SHP77 treated with DMSO at 0.1 percent for 48 hours (cell line): ENCODE results near the gene TMPRSS11B.
"Not testable (repeated sequence)": the region's sequence is repeated elsewhere in the genome, so short reads cannot be mapped to it uniquely, and the experiment has no call there.

Source experiments
- DNase-seq: peaks from one replicate; lab custom pipeline; 2025; lab: John Stamatoyannopoulos, UW

TMPRSS11B gene, protein sequence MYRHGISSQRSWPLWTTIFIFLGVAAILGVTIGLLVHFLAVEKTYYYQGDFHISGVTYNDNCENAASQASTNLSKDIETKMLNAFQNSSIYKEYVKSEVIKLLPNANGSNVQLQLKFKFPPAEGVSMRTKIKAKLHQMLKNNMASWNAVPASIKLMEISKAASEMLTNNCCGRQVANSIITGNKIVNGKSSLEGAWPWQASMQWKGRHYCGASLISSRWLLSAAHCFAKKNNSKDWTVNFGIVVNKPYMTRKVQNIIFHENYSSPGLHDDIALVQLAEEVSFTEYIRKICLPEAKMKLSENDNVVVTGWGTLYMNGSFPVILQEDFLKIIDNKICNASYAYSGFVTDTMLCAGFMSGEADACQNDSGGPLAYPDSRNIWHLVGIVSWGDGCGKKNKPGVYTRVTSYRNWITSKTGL

DNA sequence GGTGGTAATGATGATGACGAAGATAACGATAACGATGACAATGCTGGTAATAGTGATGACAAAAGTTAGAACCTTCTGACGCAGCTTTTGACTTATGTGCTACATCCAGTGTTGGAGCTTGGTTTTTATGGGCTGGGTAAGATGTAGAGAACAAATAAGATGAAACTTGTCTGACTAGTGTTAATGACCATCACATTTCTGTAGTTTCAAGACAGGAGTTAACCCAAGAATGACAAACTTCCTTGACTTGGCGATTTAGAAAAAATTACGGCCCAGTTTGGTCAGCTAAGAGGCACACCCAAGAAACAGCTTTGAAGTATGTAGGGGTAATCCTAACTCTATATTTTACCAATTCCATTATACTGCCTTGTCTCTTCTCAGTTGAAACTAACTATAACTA, at the start of gene TMPRSS11B:
TMPRSS11B (minus strand) TSS at position 101 of the 400 bp plus-strand sequence. CDS start 136 bp downstream, outside the sequence.
- DNase-seq: no peak

DNA sequence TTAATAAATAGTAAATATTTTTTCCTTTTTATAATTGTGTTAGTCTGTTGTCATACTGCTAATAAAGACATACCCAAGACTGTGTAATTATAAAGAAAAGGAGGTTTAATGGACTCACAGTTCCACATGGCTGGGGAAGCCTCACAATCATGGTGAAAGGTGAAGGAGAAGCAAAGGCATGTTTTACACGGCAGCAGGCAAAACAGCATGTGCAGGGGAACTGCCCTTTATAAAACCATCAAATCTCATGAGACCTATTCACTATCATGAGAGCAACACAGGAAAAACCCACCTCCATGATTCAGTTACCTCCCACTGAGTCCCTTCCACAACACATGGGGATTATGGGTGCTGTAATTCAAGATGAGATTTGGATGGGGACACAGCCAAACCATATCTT, 45.8 kb upstream of the TMPRSS11B start:
- DNase-seq: no peak

DNA sequence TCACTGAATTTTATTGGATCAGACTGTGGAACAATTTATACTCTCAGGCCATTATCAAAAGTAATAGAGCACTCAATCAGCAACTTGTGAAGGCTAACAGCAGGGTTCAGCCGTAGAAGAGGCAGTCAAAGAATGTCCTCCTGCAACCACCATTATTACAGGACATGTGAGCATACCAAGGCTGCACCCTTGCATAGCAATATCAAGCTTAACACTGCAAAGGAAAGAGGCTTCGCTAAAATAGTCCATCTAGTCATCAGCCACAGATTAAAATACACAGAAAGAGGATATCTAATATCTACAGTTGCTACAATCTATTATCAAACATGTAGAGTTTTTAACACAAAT, 42.9 kb upstream of the TMPRSS11B start:
- DNase-seq: no peak

DNA sequence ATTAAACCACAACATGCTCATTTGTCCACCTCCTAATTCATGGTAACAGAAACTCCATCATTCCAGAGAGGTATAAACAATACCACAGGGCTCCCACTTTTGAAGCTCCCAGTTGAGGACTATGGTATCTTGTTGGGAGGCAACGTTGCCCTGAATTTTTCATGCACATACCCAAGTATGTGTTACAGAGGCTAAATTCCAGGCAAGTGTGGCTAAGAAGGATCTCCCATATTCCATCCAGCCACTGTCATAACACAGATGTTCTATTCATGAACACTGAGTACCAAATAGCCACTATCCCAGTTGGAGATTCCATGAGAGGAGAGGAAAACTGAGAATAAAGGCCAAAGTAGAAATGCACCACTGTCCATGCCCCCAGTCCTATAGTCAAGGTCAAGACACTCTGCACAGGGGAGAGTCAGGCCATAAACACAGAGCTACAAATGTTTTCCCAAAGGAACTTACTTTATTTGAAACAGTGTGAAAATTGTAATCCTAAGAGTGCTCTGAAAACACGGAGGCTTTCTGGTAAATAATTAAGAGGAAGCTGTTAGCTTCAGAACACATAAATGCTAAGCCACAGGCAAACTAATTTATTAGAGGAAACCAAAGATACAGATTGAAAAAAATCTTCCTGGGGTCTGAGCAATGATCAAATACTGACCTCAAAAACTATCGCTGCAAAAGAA, 42.4 kb upstream of the TMPRSS11B start:
- DNase-seq: no peak

DNA sequence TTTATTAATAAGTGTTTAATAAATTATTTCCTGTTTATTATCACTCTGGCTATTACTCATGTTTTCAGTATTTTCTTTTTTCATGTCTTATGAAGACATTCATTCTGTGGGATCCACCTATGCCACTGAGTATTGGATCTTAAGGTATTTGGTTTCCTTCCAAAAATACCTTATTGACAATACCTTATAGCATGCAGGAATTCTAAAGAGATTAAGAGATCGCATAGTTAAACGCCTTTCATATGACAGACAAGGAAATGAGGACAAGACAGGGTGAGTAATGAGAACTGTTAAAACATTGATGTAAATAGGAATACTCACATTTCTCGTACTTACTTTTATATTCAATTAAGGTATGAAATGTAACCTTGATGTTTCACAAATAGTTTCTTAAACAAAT, 38.2 kb upstream of the TMPRSS11B start:
- no peak for DNase-seq

DNA sequence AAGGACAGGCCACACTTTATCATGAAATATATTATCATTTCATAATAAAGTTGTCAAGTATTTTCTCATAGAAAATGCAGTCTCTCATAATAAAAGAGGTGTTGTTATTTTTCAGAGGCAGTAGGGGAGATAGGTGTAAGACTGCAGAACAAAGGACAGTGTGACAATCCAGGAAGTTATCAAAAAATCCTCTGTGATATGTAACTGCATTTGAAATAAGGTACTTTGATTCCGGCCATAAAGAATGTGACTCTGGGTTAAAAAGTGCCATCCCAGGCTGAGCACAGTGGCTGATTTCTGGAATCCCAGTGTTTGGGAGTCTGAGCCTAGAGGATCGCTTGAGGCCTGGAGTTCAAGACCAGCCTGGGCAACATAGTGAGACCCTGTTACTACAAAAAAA, 37.6 kb upstream of the TMPRSS11B start:
- DNase-seq: no peak

DNA sequence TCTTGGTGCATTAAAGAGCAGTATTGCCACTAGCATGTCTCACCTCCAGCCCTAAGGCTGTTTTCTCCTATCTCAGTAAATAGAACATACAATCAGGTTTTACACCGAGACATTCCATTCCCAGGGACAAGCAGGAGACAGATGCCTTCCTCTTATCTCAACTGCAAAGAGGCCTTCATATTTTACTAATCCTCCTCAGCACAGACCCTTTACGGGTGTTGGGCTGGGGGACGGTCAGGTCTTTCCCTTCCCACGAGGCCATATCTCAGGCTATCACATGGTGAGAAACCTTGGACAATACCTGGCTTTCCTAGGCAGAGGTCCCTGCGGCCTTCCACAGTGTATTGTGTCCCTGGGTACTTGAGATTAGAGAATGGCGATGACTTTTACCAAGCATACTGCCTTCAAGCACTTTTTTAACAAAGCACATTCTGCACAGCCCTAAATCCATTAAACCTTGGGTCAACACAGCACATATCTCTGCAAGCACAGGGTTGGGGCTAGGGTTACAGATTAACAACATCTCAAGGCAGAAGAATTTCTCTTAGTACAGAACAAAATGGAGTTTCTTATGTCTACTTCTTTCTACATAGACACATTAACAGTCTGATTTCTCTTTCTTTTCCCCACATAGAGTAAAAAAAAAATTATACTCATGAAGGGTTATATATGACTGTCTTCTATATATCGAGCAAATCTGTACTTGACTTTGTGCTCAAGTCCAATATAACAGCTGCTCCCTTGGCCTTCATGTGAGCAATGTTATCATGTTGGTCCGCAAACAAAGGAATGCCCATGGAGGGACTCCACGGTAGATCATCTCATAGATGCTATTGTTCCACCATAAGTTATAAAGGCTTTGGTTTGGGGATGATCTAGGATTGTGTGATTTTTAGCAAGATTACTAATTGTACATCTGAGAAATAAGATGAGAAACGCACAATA, 36.6 kb upstream of the TMPRSS11B start:
- not testable (repeated sequence) for DNase-seq

DNA sequence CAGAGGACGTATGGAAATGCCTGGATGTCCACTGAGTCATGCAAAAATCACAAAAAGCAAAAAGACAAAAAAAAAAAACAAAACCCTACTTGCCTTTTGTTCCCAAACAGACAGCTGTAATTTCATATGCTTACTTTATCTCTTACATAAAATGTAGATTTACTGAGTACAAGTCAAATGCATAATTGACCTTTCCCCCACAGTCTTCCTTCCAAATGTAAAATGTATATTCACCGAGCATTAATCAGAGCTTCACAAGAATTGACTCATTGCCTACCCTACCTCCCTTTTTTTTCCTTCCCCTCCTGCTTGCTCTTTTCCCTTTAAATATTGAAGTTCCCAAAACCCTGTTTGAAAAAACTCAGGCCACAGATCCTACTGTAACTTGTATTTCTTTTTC, 32.5 kb upstream of the TMPRSS11B start:
- no peak for DNase-seq

DNA sequence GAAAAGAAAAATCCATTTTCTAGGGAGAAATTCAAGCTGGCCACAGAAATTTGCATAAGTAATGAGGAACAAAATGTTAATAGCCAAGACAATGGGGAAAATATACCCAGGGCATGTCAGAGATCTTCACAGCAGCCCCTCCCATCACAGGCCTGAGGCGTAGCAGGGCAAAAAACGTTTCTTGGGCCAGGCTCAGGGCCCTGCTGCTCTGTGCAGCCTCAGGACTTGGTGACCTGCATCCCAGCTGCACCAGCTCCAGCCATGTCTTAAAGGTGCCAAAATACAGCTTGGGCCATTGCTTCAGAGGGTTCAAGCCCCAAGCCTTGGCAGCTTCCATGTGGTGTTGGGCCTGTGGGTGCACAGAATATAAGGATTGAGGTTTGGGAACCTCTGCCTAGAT, 32.1 kb upstream of the TMPRSS11B start:
- no peak for DNase-seq

DNA sequence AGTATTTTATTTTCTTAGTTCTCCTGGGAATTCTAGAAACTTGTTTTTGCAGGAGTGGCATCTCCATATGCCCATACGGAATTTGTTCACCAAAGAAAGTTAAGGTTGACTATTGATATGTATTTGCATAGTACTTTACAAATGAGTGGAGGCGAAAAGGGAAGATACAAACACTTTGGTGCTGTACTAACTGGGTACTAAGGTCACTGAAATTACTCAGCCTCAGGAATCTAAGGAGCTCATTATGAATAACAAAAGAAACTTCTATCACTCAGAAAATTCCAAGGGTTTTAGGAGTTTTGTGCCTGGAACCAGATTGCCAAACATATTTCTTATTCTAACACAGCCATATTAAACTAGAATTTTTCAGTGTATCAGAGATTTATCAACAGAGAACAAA, 27.4 kb upstream of the TMPRSS11B start:
- DNase-seq: no peak

DNA sequence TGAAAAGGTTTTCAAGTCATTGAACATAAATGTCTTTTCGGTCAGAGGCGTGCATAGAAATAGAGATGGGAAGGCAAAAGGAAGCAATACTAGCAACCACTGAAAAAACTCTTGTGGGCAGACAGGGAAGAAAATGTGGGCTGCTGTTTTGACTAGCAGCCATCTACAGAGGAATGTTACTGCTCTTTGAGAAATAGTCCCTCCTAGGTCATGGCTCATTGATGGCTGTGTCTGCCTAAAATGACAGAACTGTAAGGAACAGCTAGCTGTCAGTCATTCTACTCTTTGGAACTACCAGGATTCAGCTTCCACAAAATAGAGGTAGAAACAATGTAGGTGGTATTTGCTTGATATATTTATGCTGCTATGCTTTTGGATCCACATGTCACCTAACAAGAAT, 26.9 kb upstream of the TMPRSS11B start:
- DNase-seq: no peak

DNA sequence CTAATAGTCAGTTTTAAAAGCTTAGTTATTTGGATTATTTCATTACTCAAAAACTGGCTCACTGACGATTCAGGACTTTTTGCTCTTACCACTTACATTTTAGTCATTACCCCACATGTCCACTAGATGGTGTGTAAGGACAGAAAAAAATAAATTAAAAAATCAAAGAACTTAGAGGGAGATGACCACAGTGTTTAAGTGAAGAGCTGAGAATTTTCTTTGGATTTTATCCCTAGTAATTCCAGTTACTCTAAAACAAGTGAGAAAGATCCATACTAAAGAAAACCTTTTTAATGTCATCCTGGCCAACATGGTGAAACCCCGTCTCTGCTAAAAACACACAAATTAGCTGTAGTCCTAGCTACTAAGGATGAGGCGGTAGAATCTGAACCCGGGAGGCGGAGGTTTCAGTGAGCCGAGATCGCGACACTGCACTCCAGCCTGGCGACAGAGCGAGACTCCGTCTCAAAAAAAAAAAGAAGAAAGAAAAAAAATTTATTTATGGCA, 26.4 kb upstream of the TMPRSS11B start:
- DNase-seq: no peak

DNA sequence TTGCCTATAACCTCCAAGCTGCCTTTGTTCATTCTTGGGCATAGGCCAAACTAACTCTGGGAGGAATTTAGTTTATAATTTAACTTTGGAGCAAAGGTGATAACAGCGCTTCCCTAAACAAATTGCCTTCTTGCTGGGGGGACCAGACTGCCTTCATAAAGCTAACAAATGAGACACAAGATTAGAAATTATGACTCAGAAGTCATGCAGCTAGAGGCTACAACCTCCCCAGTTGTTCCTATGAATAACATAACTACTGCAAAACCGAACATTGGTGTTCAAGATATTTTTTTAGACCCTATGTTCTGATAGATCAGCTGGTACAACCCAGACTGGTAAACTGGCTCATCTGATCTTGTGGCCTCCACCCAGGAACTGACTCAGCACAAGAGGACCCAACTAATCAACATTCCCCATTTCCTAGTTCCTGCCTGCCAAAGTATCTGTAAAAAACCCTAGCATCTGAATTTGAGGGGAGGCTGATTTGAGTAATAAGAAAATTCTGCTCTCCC, 22.0 kb upstream of the TMPRSS11B start:
- DNase-seq: no peak

DNA sequence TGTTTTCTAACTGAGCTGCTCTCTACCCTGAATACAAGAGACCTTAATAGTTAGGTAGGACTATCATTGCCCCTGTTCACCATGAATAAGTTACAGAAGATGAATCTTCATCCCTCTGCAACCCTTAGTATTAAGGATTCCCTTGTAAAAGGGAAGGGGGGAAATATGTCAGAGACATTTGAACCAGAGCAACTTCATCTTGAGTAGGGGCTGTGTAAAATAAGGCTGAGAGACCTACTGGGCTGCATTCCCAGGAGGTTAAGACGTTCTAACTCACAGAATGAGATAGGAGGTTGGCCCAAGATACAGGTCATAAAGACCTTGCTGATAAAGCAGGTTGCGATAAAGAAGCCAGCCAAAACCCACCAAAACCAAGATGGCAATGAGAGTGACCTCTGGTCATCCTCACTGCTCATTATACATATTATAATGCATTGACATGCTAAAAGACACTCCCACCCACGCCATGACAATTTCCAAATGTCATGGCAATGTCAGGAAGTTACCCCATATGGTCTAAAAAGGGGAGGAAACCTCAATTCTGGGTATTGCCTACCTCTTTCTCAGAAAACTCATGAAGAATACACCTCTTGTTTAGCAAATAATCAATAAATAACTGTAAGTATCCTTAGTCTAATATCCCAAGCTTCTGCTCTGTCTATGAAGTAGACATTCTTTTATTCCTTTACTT, 19.5 kb upstream of the TMPRSS11B start:
- DNase-seq: no peak

DNA sequence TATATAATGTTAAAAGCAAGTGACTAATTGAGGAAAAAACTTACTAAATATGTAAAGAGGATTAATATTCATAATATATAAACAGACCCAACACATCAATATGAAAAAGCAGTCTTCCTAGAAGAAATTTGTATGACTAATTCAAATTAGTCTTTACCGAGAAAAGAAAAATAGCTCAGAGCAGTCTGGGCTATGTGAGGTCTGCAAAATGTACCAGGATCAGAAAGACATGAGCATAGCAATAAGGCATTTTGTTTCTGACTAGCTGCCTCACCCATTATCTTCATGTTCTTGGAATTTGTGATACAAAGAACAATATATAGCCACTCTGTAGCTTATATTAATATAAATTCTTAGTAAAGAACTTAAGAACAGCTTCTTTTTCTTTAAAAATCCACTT, 13.7 kb upstream of the TMPRSS11B start:
- no peak for DNase-seq

DNA sequence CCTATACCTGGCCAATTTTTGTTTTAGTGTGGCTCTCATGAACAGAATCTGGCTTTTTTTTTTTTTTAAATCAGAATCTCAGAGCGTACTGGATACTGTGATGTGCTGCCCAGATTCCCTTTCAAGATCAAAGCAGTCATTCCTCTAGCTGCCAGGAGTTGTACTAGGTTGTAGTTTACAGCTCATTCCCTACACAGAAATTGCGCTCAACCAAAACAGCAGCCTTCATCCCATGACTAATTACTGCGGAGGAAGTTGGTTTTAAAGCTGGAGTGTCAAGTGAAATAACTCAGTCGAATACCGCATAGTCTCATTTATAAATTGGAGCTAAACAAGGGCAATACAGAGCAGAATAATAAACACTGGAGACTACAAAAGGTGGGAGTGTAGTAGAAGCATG, 12.2 kb upstream of the TMPRSS11B start:
- DNase-seq: no peak

DNA sequence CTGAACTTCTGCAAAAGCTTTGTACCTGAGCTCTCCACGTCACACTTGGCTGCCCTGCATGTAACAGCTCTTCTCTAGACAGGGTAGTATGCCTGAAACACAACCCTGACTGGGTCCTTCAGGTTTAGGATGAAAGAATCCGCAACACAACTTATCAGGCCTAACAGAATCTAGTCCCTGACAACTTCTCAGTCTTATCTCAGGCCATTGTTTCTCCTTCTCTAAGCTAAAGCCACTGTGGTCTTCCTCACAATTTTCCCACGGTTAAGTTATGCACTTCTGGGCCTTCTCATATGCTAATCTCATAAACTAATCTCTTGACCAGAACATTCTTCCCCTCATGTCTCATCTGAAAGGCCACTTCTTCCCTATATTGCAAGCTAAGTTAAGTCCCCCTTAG, 10.8 kb upstream of the TMPRSS11B start:
- DNase-seq: no peak

DNA sequence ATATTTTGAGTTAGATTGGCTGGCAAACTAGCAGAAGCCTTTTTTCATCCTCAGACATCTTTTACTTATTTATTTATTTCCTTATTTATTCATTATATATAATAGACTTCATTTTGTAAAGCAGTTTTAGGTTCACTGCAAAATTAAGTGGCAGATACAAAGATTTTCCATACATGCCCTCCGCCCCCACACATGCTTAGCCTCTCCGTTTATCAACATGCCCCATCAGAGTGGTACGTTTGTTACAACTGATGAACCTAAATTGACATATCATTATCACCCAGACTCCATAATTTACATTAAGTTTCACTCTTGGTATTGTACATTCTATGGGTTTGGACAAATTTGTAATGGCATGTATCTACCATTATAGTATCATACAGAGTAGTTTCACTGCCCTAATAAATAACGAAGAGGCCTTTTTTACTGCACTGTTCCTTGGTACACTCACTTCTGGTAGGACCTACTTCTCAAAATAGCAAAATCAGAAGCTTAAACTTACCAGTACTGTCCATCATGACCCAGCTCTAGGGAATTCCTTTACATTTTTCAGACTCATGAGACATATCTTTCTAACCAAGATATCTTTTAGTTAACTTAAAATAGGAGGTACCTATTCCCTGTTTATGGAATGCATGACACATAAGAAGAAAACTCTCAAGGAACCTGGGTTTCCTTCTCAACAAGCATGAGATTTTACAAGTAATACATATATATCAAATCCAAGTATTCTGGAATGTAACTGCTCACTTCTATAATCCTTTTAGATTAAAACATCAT, 4.8 kb upstream of the TMPRSS11B start:
- DNase-seq: no peak

DNA sequence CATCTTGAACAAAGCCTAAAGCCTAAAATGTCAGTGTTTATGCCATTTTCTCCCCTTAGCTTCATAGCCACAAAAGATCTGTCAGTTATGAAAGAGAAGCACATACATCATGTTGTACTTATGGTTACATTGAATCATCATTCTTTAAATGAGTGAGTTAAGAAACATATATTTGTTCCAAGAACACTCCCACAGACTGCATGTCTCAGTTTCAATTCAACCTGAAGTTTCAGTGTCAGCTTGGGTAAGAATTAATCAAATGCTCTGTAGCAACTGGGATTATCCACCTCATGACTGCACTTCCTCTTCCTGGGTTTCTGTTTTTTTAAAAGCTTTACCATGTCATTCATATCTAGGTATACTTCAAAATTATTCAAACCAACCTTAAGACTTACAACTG, 3.9 kb upstream of the TMPRSS11B start:
- DNase-seq: no peak

DNA sequence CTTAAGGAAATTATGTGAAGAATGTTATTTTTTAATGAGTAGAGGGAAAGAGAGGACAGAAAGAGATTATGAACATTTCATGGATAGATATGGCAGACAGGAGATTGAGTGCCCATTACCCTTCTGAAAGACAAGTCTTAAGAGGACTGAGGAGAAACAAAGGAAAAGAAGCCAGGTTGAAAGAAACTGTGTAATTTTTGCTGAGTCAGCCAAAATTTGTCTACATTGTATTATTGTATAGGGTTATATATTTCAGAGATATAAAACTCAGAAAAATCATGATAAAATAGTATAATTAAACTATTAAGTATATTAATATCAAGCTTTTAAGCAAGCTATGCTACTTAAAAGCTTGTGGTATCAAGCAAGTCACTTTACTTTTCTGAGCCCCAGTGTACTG, 4.9 kb downstream of the TMPRSS11B start:
- no peak for DNase-seq

DNA sequence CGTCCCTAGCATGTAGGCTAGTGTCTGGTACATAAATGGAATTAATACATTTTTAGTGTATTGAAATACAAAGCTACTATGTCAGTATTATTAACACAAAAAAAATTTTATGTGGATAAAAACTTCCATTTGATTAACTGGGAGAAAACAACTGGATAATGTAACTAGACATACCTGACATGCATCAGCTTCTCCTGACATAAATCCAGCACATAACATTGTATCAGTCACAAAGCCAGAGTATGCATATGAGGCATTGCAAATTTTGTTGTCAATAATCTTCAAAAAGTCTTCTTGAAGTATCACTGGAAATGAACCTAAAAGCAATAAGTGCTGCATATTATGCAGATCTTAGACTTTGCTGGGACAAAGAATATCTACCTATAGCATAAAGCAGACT, 16.9 kb downstream of the TMPRSS11B start:
- DNase-seq: no peak
